Measurements from ENCODE around the gene SH2D5.

GRCh38 chr1:20682571-20683236, 49.8 kb downstream of the SH2D5 start:
- no peak for TF ChIP-seq CTCF (conservative IDR thresholded peaks at IDR 0.05; ENCODE audit: low read length)
- no peak for TF ChIP-seq EZH2phosphoT487 (IDR thresholded peaks at IDR 0.05; ENCODE audit: borderline replicate concordance, low read depth, low read length)

Data from OCI-LY7 (cell line).